CD4-positive, alpha-beta T cell treated with Interleukin-17A for 1 hour (primary cell): Measurements from ENCODE around the gene PLSCR4.

Experiments
- DNase-seq: peaks from one replicate; pipeline ENCODE4 v3.0.0-alpha.2; 2020

PLSCR4 gene

GRCh38 chr3:146159616-146160320, 91.1 kb downstream of the PLSCR4 start:
- no peak for DNase-seq

DNA sequence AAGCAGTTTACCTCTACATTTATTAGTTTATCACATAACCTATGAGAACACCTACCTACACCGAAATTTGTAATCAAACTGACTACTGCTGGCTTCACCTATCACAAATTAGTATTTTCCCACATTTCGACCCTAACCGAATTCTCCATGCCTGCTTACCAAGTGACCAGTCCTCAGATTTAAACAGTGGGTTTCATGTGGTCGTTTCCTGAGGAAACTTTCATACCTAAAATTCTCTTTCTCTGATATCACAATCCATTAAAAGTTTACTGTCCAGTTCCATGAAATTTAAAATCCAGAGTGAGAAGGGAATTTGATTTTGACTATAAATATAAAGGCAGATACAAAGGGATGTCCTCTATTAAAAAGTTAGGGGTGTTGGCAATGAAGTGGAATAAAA, 91.9 kb downstream of the PLSCR4 start:
- DNase-seq: no peak

- DNase-seq: no peak
Observed at GRCh38 chr3:146157325-146158060, 93.4 kb downstream of the PLSCR4 start.

- no peak for DNase-seq
Observed at GRCh38 chr3:146156666-146157314, 94.1 kb downstream of the PLSCR4 start.

GRCh38 chr3:146156095-146156494, 94.8 kb downstream of the PLSCR4 start:
- DNase-seq: no peak

- DNase-seq: no peak
Observed at GRCh38 chr3:146154995-146155394, 95.9 kb downstream of the PLSCR4 start.

DNA sequence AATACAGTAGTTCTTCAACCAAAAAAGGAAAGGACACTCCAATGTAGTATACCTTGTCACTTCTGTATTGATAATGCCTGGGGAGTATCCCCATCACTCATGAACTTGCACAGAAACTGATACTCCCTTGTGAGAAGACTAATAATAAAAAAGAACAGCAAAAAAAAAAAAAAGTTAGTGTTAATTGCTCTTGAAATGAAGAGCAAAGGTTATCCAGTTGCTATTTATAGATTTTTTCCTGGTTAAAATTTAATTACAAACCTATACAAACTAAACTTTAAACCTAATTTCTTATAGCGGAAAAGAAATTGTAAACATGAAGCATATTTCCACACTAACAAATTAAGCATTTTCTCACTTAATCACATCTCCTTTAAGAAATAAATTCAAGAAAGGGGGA, 96.6 kb downstream of the PLSCR4 start:
- DNase-seq: no peak

DNA sequence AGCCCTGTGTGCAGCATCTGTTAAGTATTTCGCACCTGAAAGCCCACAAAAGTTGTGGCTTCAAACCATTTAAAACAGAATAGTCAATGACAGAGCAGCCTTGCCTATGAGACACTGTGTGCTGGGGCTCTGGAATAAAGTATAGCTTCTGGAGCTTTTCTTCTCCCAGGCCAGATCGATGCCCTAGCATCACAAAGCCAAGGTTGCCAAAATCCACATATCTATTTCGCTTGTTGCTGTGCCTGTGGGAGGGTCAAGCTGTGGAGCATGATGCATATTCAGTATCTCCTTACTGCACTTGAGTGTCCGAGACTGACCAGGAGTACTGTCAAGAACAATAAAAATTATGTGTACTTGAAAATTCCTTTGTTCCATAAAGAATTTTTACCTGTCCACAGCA, 97.5 kb downstream of the PLSCR4 start:
- DNase-seq: no peak

GRCh38 chr3:146152834-146153233, 98.1 kb downstream of the PLSCR4 start:
- DNase-seq: no peak

DNA sequence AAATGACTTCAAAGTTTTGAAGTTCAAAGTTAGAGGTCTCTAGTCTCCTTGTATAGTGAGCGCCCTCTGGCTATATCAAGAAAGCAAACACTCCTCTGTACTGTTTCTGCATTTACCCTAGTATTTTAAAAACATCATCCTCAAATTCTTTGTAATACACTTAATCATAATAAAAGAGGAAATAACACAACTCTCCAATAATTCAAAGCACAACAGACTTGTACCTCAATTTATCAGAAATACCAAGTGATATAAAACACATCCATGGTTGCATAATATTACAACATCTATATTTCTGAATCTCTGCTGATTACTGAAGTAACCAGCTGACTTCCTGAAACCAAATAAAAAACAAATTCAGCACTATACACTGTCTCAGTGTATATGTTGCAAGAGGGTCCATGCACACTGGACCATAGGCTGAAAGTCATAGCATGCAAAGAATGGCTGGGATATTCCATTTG, 102.4 kb downstream of the PLSCR4 start:
- no peak for DNase-seq

- DNase-seq: no peak
Observed at GRCh38 chr3:146145642-146146041, 105.3 kb downstream of the PLSCR4 start.

DNA sequence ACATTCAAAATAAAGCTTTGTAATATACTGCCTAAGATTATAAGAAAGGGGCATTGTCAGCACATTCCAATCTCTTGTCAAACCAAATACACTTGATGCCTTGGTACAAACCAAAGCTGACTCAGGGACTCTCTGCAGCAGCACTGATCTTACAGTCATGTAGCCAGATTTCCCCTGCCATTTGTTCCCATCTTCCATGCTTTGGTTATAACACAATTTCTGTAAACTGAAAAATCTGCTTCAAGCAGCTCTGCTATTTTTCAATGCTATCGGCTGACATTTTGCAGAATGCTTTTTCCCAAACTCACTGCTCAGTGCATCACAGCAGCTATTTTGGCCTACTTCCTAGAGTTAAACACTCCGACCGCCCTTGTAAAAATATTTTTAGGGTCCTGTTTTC, 108.1 kb downstream of the PLSCR4 start:
- no peak for DNase-seq
